SH-SY5Y (cell line): Measurements from ENCODE around the gene KCNG2.

ENCODE experiments used
- GATA2 ChIP-seq: IDR thresholded peaks from 2 replicates; pipeline ENCODE4 v1.6.1; 2011; ENCODE audit warnings: mild to moderate bottlenecking, low read depth, low read length
- GATA3 ChIP-seq: IDR thresholded peaks from 2 replicates; pipeline ENCODE4 v1.6.1; 2011; ENCODE audit warnings: low read depth, mild to moderate bottlenecking, low read length, moderate library complexity

The KCNG2 gene

DNA sequence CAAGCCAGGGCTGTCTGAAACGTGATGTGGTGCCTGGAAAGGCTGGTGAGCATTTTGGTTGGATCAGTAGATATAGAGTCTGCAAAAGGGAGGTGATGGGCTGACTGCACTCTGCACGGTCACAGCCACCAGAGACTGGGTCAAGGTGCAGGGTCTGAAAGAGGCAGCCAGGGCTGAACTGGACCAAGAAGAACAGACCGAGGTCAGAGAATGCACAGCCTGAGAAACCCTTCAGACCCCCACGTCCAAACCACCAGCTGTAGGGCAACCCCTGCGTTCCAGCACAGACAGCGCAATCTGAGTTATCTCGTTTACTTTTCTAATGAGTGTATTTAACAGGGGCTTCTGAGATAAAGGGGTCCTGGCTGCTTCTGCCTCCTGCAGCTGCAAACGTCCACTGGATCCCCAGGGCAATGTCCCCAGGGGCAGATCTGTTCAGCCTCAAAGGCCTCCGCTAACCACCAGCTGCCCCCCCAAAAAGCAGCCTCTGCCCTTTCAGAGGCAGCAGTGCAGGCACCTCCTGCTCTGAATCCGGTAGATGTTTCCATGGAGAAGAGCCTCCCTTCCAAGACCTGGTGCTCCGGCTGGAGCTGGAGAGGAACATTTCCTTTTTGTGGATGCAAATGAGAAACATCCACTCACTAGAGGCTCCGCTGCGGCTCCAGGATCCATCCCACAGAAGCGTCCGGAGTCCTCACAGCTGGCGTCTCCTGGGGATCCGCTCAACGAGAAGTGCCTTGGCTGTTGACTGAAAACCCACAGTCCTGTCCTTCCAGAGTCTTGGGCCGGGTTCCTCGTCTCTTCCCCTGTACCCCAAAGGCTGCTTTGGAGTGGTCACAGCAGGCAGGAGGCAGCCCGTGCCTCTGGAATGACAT is 970 bp upstream of the KCNG2 start:
- no peak for TF ChIP-seq GATA2
- no peak for TF ChIP-seq GATA3

DNA sequence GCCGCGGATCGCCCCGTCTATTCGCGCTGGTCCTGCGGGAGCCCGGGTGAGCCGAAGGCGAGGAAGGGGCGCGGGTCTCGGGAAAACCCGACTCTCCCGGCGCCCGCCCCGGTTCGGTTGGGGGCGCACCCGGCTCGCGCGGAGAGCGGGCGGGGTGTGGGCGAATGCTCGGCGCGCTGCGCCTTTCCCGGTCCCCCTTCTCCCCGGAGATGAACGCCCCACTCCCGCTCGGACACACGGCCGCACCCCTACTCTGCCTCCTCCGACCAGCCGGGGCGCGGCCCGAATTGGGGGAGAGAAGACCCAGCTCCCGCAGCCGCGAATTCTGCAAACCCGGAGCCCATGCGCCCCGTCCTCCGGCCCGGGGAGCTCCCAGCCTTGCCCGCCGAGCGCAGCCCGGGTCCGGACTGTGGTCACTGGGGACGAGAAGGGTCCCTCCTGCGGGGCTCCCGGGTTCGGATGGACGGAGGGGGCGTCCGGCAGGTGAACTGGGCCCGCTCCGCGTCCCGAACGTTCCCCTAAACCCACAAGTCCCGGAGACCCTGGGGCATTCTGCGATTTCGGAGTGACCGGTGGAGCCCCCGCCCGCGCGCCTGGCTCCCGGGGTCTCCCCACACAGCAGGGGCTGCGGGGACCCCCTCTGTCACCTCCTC is 734 bp downstream of the KCNG2 start:
- TF ChIP-seq GATA3 (no peak), GATA2 (no peak)

DNA sequence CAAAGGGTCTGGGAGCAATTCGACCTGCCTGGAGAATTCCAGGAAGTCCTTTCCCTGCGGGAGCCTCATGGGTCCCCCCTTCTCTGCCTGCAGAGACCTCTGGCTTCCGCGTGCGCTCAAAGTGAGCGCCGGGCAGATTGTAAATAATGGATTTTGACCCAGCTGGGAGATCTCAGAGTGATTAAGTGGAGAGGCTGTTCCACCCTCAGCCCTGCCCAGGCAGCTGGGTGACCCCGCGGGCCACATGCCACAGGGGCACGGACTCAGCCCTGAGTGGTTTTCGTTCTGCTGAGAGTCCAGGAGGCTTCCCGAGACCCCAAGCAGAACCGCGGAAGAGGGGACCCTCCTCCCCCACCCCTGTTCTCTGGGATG is 1.2 kb downstream of the KCNG2 start:
- TF ChIP-seq GATA3 (no peak), GATA2 (no peak)

DNA sequence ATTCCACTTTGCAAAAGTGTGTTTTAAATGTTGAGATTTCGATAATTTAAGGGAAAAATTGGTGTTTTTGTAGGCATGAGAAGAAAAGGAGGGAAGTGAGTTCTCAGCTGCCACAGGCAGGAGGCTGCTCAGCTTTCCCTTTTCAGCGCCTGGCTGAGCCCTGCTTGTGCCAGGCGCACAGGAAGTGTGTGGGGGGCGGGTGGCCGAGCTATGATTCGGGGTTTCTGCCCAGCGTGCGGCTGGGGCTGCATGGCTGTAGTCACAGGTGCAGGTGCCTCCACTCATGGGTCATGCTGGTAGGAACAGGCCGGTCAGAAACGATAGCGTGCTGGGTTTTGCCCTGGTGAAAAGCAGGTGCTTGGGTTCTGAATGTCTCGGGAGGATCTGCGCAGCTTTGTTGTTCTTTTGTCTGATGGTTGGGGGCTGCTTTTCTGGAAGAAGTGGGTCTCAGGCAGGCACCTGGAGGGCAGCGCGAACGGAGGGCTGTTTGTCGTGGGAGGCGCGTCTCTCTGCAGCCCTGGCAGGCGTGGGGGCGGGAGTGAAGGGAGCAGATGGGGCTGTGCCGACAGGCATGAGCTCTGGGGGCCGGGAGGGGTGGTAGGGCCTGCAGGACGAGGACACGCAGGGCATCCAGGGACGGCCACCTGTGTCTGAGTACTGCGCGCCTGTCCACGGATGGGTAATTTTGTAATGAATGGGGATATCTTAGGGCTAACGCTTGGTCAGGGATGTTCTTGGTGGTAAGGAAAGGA is 2.1 kb downstream of the KCNG2 start:
- TF ChIP-seq GATA2 (no peak), GATA3 (no peak)

DNA sequence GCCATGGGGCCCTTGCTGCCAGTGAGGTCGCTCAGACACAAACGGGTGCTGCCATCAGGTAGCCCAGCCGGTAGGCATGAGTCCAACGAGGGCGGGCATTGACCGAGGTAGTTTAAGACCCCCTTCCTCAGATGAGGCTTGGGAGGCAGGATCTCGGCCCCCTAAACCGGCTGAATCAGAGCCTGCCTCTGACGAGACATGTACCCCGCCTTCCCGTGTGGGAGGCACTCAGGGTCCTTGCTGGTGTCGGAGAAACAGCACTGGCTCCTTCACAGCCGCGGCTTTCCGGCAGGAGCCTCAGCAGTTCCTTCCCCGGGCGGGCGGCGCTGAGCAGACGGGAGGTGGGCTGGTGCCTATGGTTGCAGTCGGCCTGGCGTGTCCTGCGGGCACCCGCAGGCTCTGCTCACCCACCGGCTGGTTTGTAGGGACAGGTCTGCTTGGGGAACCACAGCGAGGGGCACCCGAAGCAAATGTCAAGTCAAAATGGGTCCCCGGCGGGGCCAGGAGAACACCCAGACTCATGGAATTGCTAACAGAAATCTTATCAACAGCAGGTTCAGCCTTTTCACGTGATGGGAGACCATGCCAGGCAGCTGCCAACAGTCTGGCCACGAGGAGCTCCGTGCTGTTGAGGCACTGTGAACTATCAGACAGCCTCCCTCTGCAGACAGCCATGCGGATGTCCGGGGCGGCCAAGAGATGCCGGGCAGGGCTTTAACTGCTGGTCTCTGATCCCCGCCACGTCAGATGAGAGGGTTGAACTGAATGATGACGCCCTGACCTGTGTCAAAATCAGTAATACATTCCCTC is 2.8 kb downstream of the KCNG2 start:
- no peak for TF ChIP-seq GATA2
- no peak for TF ChIP-seq GATA3

DNA sequence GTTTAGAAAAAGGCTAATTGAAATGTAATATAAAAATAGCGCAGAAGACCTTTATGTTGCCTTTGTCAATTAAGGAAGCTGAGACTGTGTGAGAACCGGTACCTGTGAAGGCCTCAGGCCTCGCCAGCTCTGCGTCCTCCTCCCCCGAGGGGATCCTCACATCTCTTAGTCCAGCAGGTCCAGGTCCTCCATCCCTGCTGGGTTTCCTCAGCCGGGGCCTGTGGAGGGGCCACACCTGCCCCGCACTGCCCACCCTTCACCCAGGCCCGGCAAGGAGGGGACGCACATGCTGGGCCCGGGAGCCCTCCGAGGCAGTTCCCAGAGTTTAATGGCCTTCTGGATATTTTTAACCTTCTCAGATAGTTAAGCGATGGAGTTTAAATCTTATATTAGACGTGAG is 3.5 kb downstream of the KCNG2 start:
- TF ChIP-seq GATA3: no peak
- TF ChIP-seq GATA2: no peak

DNA sequence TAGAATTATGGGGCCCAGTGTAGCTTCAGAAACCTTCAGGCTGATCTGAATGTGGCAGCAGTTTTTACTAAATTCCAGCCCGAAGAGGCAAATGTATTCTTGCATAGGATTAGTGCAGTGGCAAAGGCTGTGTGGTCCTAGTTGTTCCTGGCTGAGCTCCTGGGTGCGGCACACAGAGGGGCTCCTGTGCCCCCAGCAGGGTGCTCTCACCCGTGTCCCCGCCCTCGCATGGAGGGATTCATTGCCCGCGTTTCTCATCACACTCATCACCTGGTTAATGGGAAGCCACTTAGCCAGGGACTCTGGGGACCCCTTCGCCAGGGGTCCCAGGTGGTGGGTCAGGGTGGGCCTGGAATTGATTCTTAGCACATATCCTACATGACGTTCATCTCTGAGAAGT is 3.9 kb downstream of the KCNG2 start:
- no peak for TF ChIP-seq GATA2
- TF ChIP-seq GATA3: no peak

DNA sequence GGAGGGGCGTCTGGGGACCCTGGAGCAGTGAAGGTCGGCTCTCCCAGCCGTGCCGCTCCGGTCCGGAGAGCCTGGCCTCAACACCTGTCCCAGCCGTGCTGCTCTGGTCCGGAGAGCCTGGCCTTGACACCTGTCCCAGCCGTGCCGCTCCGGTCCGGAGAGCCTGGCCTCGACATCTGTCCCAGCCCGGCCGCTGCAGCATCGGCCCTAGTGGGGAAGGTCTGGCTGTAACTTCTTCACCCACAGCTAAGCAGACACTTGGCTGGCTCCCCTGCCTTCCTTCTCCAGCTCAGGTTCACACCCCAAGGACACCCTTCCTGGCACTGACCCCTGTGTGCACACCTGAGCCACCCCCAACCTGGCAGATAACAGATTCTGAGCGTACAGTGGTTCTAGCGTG is 4.6 kb downstream of the KCNG2 start:
- TF ChIP-seq GATA2: no peak
- TF ChIP-seq GATA3: no peak

DNA sequence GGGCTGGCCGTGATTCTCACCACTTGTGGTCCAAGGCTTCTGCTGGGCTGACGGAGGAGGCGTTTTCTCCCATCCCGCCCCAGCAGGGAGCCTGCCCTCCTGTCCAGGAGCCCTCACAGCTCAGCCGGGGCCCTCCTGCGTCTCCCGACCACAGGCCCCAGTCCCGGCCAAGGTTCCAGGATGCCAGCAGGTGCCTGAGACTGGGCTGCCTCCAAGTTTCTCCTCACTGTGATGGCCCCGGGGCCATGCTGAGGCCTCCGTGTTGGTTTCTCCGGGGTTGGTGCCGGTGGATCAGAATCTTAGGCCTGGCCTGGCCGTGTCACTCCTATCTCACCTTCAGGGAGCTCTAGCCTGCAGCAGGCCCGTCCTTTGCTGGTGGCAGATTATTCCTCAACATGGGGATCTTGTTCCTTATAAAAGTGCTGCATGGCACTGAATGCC is 5.9 kb downstream of the KCNG2 start:
- TF ChIP-seq GATA2 (no peak), GATA3 (no peak)

DNA sequence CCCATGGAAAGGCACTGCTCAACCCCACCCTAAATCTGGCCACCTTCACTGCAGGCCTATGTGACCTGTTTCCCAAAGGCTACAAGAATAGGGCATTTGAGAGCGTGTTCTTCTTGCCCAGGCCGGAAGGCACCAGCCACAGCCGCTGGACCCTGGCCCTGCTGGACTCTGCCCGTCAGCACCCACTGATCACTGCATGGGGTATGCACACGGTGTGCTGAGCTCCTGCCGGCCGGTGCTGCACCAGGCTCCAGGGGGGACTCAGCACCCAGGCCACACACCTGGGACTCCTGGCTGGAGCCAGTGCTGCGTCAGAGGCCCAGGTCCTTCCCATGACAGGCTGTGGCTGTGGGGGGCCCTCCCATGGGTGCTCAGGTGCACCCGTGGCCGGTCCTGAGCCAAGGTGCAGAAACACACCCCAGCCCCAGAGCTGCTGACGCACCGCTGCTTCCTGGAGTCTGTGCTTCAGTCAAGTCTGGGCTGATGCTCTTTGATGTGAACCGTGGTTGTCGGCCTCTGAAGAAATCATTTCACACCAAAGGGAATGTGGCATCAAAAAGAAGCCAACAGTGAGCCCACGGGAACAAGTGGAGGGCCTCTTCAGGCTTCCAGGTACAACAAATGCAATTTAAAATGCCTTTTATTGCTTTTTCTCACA is 6.5 kb downstream of the KCNG2 start:
- TF ChIP-seq GATA2 (no peak), GATA3 (no peak)

DNA sequence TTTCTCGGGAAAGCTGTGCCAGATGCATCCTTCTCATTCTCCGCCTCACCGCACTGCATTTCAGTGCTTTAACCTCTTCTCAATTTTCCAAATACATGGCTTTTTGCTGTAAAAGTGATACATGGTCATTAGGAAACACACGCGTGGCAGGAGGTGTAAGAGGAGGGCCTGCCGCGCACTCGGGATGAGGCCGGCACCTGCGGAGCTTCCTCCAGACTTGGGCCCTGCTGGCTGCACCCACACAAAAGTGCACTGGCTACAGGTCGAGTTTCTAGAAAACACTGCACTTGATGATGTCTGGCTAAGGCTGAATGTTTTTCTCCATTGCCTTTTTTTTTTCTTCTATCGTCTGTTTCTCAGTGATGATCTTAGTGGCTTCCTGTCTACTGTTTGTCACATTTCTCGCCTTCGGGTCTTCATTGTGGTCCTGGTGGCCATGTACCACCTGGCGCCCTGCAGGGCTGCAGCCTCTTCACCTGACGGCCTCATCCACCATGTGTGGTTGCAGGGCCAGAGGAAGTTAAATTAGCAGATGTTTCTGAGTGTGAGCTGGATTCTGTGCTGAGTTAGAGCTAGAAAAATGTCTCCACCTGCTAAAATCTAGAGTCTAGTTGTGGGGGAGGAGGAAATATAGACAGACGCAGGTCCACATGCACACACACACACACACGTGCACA is 7.6 kb downstream of the KCNG2 start:
- TF ChIP-seq GATA3 (no peak), GATA2 (no peak)

DNA sequence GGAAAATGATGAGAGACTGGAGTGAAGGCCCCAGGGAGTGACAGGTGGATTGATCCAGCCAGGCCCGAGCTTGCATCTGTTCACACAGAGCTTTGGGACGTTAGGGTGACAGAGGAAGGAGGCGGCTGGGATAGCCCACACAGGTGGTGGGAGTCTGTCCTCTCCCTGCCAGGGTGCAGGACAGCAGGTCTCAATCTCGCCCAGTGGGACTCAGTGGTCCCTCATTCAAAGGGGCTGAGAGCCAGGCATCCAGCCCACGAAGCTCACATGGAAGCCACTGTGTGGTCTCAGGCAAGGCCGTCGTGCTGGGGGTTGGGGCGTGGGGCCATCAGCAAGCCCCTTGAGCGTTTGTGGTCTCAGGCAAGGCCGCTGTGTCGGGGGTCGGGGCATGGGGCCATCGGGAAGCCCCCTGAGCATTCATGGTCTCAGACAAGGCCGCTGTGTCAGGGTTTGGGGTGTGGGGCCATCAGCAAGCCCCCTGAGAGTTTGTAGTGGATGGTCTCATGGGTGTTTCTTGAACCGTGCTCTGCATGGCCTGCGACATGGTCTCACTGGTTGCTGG is 8.3 kb downstream of the KCNG2 start:
- TF ChIP-seq GATA3 (no peak), GATA2 (no peak)
